H4 (cell line): Measurements from ENCODE around the gene CD2. TPM values are rescaled to one million over a fixed set of nuclear protein-coding genes. Genes with fewer than 3 reads are reported as not detected.

Experiments
- DNase-seq: peaks from one replicate; pipeline ENCODE4 v3.0.0-alpha.2; 2015; ENCODE audit warnings: low spot score
- total RNA-seq: library from RNA; depleted of rRNA; stranded (reverse); fragments of >200 nt; shearing (Covaris generic); gene quantifications from 2 replicates; pipeline ENCODE4 v1.2.3, GENCODE V29; 2014; rRNA removed

The CD2 gene
- not detected in 2 replicates for total RNA-seq

GRCh38 chr1:116754198-116754977 is at the start of gene CD2:
TSS of gene CD2 (plus strand) at chr1:116754430. CDS start at chr1:116754493, 63 bp downstream.
- no peak for DNase-seq

GRCh38 chr1:116706123-116706522 is 48.1 kb upstream of the CD2 start:
- DNase-seq, result no peak

- no peak for DNase-seq
Measured at GRCh38 chr1:116706841-116707240, 47.4 kb upstream of the CD2 start.

GRCh38 chr1:116708255-116708900 is 45.9 kb upstream of the CD2 start:
- DNase-seq, result no peak

- DNase-seq, result no peak
Measured at GRCh38 chr1:116709666-116710167, 44.5 kb upstream of the CD2 start.

GRCh38 chr1:116710420-116711262 is 43.6 kb upstream of the CD2 start:
- no peak for DNase-seq

GRCh38 chr1:116711263-116711840 is 42.9 kb upstream of the CD2 start:
- no peak for DNase-seq

- DNase-seq, result no peak
Measured at GRCh38 chr1:116712510-116712909, 41.7 kb upstream of the CD2 start.

- DNase-seq, result no peak
Measured at GRCh38 chr1:116713474-116713873, 40.8 kb upstream of the CD2 start.

GRCh38 chr1:116716391-116716790 is 37.8 kb upstream of the CD2 start:
- no peak for DNase-seq

- DNase-seq, result no peak
Measured at GRCh38 chr1:116717318-116717717, 36.9 kb upstream of the CD2 start.

GRCh38 chr1:116720364-116721038 is 33.7 kb upstream of the CD2 start:
- DNase-seq, result no peak

GRCh38 chr1:116721039-116721405 is 33.2 kb upstream of the CD2 start:
- no peak for DNase-seq

GRCh38 chr1:116721451-116722007 is 32.7 kb upstream of the CD2 start:
- no peak for DNase-seq

GRCh38 chr1:116722016-116722838 is 32.0 kb upstream of the CD2 start:
- DNase-seq, result no peak

- peak; percentile 34 for DNase-seq
Measured at GRCh38 chr1:116724765-116725375, 29.4 kb upstream of the CD2 start.

GRCh38 chr1:116725798-116726197 is 28.4 kb upstream of the CD2 start:
- no peak for DNase-seq

GRCh38 chr1:116726872-116727820 is 27.1 kb upstream of the CD2 start:
- DNase-seq, result no peak
